ENCODE data around the gene ZMYND8. TPM values are rescaled to one million over a fixed set of nuclear protein-coding genes. Genes with fewer than 3 reads are reported as not detected.

ZMYND8 gene
- total RNA-seq, 1 experiment from 2014 or later = 29.0 TPM

DNA sequence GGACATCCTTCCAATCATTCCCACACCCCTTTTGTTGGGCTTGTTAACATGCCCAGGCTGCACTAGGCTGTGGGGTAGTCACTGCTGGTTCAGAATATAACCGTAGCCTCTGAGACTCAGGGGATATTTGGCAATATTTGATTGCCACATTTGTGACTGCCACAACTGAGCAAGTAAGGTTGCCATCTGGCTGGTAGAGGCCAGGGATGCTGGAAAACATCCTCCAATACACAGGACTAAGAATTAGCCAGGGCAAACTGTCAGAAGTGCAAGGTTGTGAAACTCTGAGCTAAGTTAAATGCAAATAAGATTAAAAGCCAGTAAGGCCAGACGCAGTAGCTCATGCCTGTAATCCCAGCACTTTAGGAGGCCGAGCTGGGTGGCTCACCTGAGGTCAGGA, 112.0 kb downstream of the ZMYND8 start:
- no peak for TF ChIP-seq SIN3A (IDR thresholded peaks at IDR 0.05; ENCODE audit: low read depth)
- TF ChIP-seq, protein P1, sequence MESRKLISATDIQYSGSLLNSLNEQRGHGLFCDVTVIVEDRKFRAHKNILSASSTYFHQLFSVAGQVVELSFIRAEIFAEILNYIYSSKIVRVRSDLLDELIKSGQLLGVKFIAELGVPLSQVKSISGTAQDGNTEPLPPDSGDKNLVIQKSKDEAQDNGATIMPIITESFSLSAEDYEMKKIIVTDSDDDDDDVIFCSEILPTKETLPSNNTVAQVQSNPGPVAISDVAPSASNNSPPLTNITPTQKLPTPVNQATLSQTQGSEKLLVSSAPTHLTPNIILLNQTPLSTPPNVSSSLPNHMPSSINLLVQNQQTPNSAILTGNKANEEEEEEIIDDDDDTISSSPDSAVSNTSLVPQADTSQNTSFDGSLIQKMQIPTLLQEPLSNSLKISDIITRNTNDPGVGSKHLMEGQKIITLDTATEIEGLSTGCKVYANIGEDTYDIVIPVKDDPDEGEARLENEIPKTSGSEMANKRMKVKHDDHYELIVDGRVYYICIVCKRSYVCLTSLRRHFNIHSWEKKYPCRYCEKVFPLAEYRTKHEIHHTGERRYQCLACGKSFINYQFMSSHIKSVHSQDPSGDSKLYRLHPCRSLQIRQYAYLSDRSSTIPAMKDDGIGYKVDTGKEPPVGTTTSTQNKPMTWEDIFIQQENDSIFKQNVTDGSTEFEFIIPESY (IDR thresholded peaks at IDR 0.05; ENCODE audit: extremely low read depth, insufficient replicate concordance, low read length) = no peak
- no peak for TF ChIP-seq ELF1 (IDR thresholded peaks at IDR 0.05; ENCODE audit: borderline replicate concordance, low read depth)
- no peak for TF ChIP-seq POLR2A (IDR thresholded peaks at IDR 0.05; ENCODE audit: borderline replicate concordance, extremely low read depth, insufficient read depth, insufficient read length)
- no peaks in the 10 kb centered on the region for H3K27me3 ChIP-seq (ENCODE audit: insufficient read depth, low read length)
- BruUV-seq (replicated peaks) = no TSS peak
- no peaks in the 10 kb centered on the region for H4K20me1 ChIP-seq (ENCODE audit: insufficient read depth)
- POLR2A ChIA-PET = no interaction called here
- peaks cover 18% of the 10 kb centered on the region for H3K79me2 ChIP-seq (ENCODE audit: insufficient read depth, low read length)
- RAD21 ChIA-PET (ENCODE audit: low non-redundant PET in 1 of 2, low total read pairs in 2 of 2, uncharacterized antibody in 2 of 2, unreplicated experiment in 2 of 2) = no interaction called here
- peaks cover 22 to 34% of the 10 kb centered on the region in 2 experiments for H3K36me3 ChIP-seq (ENCODE audit: control insufficient read depth in 1 of 2, insufficient read depth in 2 of 2, low read length in 2 of 2)
- H3K4me2 ChIP-seq (ENCODE audit: low read length) = no peak overlapping the region
- no peaks in the 10 kb centered on the region for H3K9me3 ChIP-seq (ENCODE audit: control insufficient read depth in 1 of 2, insufficient read depth in 1 of 2, low read depth in 1 of 2, low read length in 2 of 2)
- H3K4me3 ChIP-seq (replicated peaks in 1 of 2; ENCODE audit: low read depth in 1 of 2, low read length in 2 of 2) = no peak overlapping the region
- H3K9me2 ChIP-seq (ENCODE audit: insufficient read depth) = no peaks in the 10 kb centered on the region
- H2AFZ ChIP-seq (ENCODE audit: low read depth, low read length, poor library complexity, severe bottlenecking) = no peak overlapping the region
- no peak overlapping the region for H3K9ac ChIP-seq (ENCODE audit: low read length)
- DNase-seq (ENCODE audit: low read depth, low spot score) (no peak), ATAC-seq (no peak)
- no peaks in the 10 kb centered on the region for H3K4me1 ChIP-seq (ENCODE audit: control insufficient read depth in 1 of 2, insufficient read depth in 2 of 2, low read length in 2 of 2)
- intact Hi-C loops (cut with micrococcal nuclease) = no loop called here
- CTCF ChIA-PET = no interaction called here
- H3K27ac ChIP-seq (ENCODE audit: low read depth, low read length) = no peak overlapping the region

DNA sequence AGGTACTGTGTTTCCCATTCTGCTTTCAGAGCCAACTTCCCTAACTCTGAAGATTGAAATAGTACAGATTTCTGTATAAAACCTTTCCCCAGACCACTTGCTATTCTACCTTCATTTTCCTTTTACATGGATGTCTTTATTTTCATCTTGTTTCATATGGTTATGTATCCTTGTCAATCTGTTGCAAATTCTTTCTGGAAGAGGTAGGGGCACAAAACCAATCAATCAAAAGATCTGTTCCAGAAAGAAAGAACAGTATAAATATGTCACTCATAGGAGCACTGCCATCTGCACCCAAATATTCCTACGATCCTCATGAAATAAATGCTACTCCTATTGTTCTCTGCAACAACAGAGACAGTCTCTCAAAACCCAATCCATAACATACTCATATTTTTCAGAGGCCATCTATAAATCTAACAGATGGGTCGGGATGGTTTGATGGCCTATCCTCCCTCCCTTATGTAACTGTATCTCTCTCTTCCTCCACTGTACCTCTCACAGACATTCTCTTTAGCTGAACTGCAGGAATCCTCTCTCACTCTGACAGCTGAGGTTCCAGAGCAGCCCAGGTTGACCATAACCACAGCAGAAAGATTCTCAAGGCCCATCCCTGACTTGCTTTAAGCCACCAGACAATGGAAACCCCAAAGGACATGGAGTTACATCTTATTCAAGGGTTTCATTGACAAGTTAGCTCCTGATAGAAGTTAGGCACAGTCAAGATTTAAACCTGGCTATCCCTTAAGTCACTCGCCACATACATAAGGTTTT, 112.8 kb downstream of the ZMYND8 start:
- Histone ChIP-seq H4K20me1 (ENCODE audit: insufficient read depth) (no peaks in the 10 kb centered on the region), H3K4me3 (replicated peaks in 1 of 2; ENCODE audit: low read depth in 1 of 2, low read length in 2 of 2) (no peak overlapping the region), H3K27me3 (ENCODE audit: insufficient read depth, low read length) (no peaks in the 10 kb centered on the region), H3K9me3 (ENCODE audit: control insufficient read depth in 1 of 2, insufficient read depth in 1 of 2, low read depth in 1 of 2, low read length in 2 of 2) (no peaks in the 10 kb centered on the region), H3K4me1 (ENCODE audit: control insufficient read depth in 1 of 2, insufficient read depth in 2 of 2, low read length in 2 of 2) (no peaks in the 10 kb centered on the region), H3K27ac (ENCODE audit: low read depth, low read length) (no peak overlapping the region), H3K4me2 (ENCODE audit: low read length) (no peak overlapping the region), H2AFZ (ENCODE audit: low read depth, low read length, poor library complexity, severe bottlenecking) (no peak overlapping the region), H3K9me2 (ENCODE audit: insufficient read depth) (no peaks in the 10 kb centered on the region), H3K79me2 (ENCODE audit: insufficient read depth, low read length) (peaks cover 18% of the 10 kb centered on the region), H3K9ac (ENCODE audit: low read length) (no peak overlapping the region), H3K36me3 (ENCODE audit: control insufficient read depth in 1 of 2, insufficient read depth in 2 of 2, low read length in 2 of 2) (peaks cover 19 to 27% of the 10 kb centered on the region in 2 experiments)
- intact Hi-C loops (cut with micrococcal nuclease) = no loop called here
- RAD21 ChIA-PET (ENCODE audit: low non-redundant PET in 1 of 2, low total read pairs in 2 of 2, uncharacterized antibody in 2 of 2, unreplicated experiment in 2 of 2) = no interaction called here
- TSS peak; percentile 17 for BruUV-seq (replicated peaks)
- ATAC-seq = no peak
- DNase-seq (ENCODE audit: low read depth, low spot score) = no peak
- CTCF ChIA-PET = interaction anchor here (1.7 kb wide), 1 partner anchor 140 kb away, joined by 5 read pairs; no protein-coding TSS in a partner anchor
- POLR2A ChIA-PET = no interaction called here
- TF ChIP-seq, protein P2, sequence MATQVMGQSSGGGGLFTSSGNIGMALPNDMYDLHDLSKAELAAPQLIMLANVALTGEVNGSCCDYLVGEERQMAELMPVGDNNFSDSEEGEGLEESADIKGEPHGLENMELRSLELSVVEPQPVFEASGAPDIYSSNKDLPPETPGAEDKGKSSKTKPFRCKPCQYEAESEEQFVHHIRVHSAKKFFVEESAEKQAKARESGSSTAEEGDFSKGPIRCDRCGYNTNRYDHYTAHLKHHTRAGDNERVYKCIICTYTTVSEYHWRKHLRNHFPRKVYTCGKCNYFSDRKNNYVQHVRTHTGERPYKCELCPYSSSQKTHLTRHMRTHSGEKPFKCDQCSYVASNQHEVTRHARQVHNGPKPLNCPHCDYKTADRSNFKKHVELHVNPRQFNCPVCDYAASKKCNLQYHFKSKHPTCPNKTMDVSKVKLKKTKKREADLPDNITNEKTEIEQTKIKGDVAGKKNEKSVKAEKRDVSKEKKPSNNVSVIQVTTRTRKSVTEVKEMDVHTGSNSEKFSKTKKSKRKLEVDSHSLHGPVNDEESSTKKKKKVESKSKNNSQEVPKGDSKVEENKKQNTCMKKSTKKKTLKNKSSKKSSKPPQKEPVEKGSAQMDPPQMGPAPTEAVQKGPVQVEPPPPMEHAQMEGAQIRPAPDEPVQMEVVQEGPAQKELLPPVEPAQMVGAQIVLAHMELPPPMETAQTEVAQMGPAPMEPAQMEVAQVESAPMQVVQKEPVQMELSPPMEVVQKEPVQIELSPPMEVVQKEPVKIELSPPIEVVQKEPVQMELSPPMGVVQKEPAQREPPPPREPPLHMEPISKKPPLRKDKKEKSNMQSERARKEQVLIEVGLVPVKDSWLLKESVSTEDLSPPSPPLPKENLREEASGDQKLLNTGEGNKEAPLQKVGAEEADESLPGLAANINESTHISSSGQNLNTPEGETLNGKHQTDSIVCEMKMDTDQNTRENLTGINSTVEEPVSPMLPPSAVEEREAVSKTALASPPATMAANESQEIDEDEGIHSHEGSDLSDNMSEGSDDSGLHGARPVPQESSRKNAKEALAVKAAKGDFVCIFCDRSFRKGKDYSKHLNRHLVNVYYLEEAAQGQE (IDR thresholded peaks at IDR 0.05; ENCODE audit: low read depth) = no peak
- no peak for TF ChIP-seq SIN3A (IDR thresholded peaks at IDR 0.05; ENCODE audit: low read depth)
- TF ChIP-seq, protein P3, sequence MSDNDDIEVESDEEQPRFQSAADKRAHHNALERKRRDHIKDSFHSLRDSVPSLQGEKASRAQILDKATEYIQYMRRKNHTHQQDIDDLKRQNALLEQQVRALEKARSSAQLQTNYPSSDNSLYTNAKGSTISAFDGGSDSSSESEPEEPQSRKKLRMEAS (IDR thresholded peaks at IDR 0.05) = no peak
- TF ChIP-seq TCF7L2 (IDR thresholded peaks at IDR 0.05; ENCODE audit: borderline replicate concordance, extremely low read depth, insufficient read depth, insufficient read length) = no peak
- TF ChIP-seq ZFX (IDR thresholded peaks at IDR 0.05) = no peak
- TF ChIP-seq RAD21 (IDR thresholded peaks at IDR 0.05; ENCODE audit: low read depth) = no peak
- TF ChIP-seq, protein P1 (IDR thresholded peaks at IDR 0.05; ENCODE audit: extremely low read depth, insufficient replicate concordance, low read length) = no peak
- TF ChIP-seq SP1 (IDR thresholded peaks at IDR 0.05; ENCODE audit: low read depth) = no peak

All from HCT116 (cell line).